SU-DHL-6 (cell line): ENCODE data around the gene ADGRB3.

ENCODE experiments used
- CTCF ChIP-seq: fragments of 200-600 bp; sonication (generic); IDR thresholded peaks from one replicate; pipeline ENCODE4 v1.5.1; 2017; ENCODE audit warnings: antibody characterized with exemption, mild to moderate bottlenecking, low read length, moderate library complexity; ENCODE audit not compliant: insufficient read depth, poor library complexity, severe bottlenecking
- EZH2phosphoT487 ChIP-seq: fragments of 200-600 bp; sonication (generic), shearing (Covaris generic); conservative IDR thresholded peaks from 2 replicates; pipeline ENCODE4 v1.6.1; 2018; ENCODE audit warnings: mild to moderate bottlenecking, antibody characterized with exemption, low read length, moderate library complexity, mixed read lengths

GRCh38 chr6:69423785-69424184, 788.7 kb downstream of the ADGRB3 start:
- no peak for TF ChIP-seq CTCF
- TF ChIP-seq EZH2phosphoT487: no peak
